ENCODE results near the gene FGGY.

FGGY gene

GRCh38 chr1:59686170-59686569, 389.3 kb downstream of the FGGY start:
- Histone ChIP-seq H3K4me1 (ENCODE audit: control insufficient read depth, insufficient read depth, low read length) (peaks cover 5% of the 10 kb centered on the region; the same call in 1 of the 2 replicates), H3K36me3 (ENCODE audit: control insufficient read depth in 2 of 2, insufficient read depth in 1 of 2, low read length in 2 of 2) (no peaks in the 10 kb centered on the region), H3K9me3 (ENCODE audit: control insufficient read depth, insufficient read depth, low read depth, low read length) (no peaks in the 10 kb centered on the region), H3K27ac (ENCODE audit: extremely low read depth, low read depth, low read length) (no peak overlapping the region), H3K4me3 (ENCODE audit: low read depth, low read length) (no peak overlapping the region)
- ChIA-PET CTCF (interaction anchor here (1.0 kb wide), 1 partner anchor 13 kb away, joined by 4 read pairs; no protein-coding TSS in a partner anchor), POLR2A (interaction anchor here (0.5 kb wide), 1 partner anchor 362 kb away, joined by 4 read pairs; no protein-coding TSS in a partner anchor)
- TF ChIP-seq TSHZ1 (tag by site-specific recombination; IDR thresholded peaks at IDR 0.05; ENCODE audit: borderline replicate concordance) (peak; percentile 44; the same call in 1 of the 2 replicates), ZNF692 (tag by site-specific recombination; IDR thresholded peaks at IDR 0.05) (peak; percentile 20; the same call in 1 of the 2 replicates), ZNF335 (tag by site-specific recombination; conservative IDR thresholded peaks at IDR 0.05) (0 out of 2 replicates have a peak, but pooled peaks have one; percentile 16), ZNF843 (tag by site-specific recombination; IDR thresholded peaks at IDR 0.05) (no peak), SCRT1 (tag by site-specific recombination; IDR thresholded peaks at IDR 0.05; ENCODE audit: borderline replicate concordance) (peak; percentile 90), ZNF560 (tag by site-specific recombination; IDR thresholded peaks at IDR 0.05; ENCODE audit: borderline replicate concordance) (no peak), SCRT2 (tag by site-specific recombination; IDR thresholded peaks at IDR 0.05) (peak; percentile 90)

DNA sequence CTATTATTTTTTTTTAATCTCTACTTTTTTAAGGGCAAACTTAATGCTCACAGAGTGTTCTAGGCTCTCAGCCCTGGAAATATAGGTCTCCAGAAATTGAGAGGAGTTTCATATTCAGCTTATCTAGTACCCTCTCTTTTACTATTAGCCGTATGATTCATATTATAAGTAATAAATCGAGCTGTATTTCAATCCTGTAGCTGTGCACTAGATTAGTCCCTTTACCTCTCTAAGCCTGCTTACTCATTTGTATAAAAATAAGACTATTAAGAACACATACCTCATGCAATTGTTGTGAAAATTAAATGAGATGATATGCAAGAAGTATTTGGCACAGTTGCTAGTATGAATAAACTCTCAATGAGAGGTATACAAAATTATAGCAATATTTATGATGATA, 389.7 kb downstream of the FGGY start:
- Histone ChIP-seq H3K9me3 (ENCODE audit: control insufficient read depth, insufficient read depth, low read depth, low read length) (no peaks in the 10 kb centered on the region), H3K4me3 (ENCODE audit: low read depth, low read length) (no peak overlapping the region), H3K4me1 (ENCODE audit: control insufficient read depth, insufficient read depth, low read length) (peaks cover 5% of the 10 kb centered on the region; the same call in 1 of the 2 replicates), H3K36me3 (ENCODE audit: control insufficient read depth in 2 of 2, insufficient read depth in 1 of 2, low read length in 2 of 2) (no peaks in the 10 kb centered on the region), H3K27ac (ENCODE audit: extremely low read depth, low read depth, low read length) (no peak overlapping the region)
- POLR2A ChIA-PET: interaction anchor here (0.5 kb wide), 1 partner anchor 363 kb away, joined by 4 read pairs; no protein-coding TSS in a partner anchor
- CTCF ChIA-PET: interaction anchor here (1.0 kb wide), 2 partner anchors 12 to 13 kb away, joined by 3 to 4 read pairs; no protein-coding TSS in a partner anchor
- TF ChIP-seq ZNF664 (tag by site-specific recombination; IDR thresholded peaks at IDR 0.05): peak; percentile 54
- no peak for TF ChIP-seq REPIN1 (tag by site-specific recombination; IDR thresholded peaks at IDR 0.05; ENCODE audit: low read depth)

- Histone ChIP-seq H3K27ac (ENCODE audit: extremely low read depth, low read depth, low read length) (no peak overlapping the region), H3K36me3 (ENCODE audit: control insufficient read depth in 2 of 2, insufficient read depth in 1 of 2, low read length in 2 of 2) (no peaks in the 10 kb centered on the region), H3K4me3 (ENCODE audit: low read depth, low read length) (no peak overlapping the region), H3K9me3 (ENCODE audit: control insufficient read depth, insufficient read depth, low read depth, low read length) (no peaks in the 10 kb centered on the region), H3K4me1 (ENCODE audit: control insufficient read depth, insufficient read depth, low read length) (peaks cover 5% of the 10 kb centered on the region; the same call in 1 of the 2 replicates)
- TF ChIP-seq ZBTB7A (tag by site-specific recombination; IDR thresholded peaks at IDR 0.05; ENCODE audit: low read depth) (no peak), ZNF18 (tag by site-specific recombination; IDR thresholded peaks at IDR 0.05) (no peak), SCRT1 (tag by site-specific recombination; IDR thresholded peaks at IDR 0.05; ENCODE audit: borderline replicate concordance) (0 out of 2 replicates have a peak, but pooled peaks have one; percentile 39), SETDB1 (IDR thresholded peaks at IDR 0.05; ENCODE audit: insufficient read length, low read length) (no peak), ZBTB26 (tag by site-specific recombination; optimal IDR thresholded peaks at IDR 0.05) (no peak), KLF1 (tag by site-specific recombination; IDR thresholded peaks at IDR 0.05) (no peak), INSM2 (tag by site-specific recombination; IDR thresholded peaks at IDR 0.05) (no peak), ZFP69B (tag by site-specific recombination; IDR thresholded peaks at IDR 0.05) (no peak), SCRT2 (tag by site-specific recombination; IDR thresholded peaks at IDR 0.05) (peak; percentile 60)
- TF ChIP-seq, protein P1, sequence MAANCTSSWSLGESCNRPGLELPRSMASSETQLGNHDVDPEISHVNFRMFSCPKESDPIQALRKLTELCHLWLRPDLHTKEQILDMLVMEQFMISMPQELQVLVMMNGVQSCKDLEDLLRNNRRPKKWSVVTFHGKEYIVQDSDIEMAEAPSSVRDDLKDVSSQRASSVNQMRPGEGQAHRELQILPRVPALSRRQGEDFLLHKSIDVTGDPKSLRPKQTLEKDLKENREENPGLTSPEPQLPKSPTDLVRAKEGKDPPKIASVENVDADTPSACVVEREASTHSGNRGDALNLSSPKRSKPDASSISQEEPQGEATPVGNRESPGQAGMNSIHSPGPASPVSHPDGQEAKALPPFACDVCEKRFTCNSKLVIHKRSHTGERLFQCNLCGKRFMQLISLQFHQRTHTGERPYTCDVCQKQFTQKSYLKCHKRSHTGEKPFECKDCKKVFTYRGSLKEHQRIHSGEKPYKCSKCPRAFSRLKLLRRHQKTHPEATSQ (tag by site-specific recombination; IDR thresholded peaks at IDR 0.05): no peak
- ChIA-PET CTCF (interaction anchor here (1.0 kb wide), 2 partner anchors 12 to 13 kb away, joined by 3 to 4 read pairs; no protein-coding TSS in a partner anchor), POLR2A (no interaction called here)
These were observed 390.2 kb downstream of the FGGY start for GRCh38 chr1:59687081-59687480.

All from HEK293 (cell line).